GM10248 (cell line): ENCODE results near the gene OR10G2.
"Not testable (repeated sequence)": the region's sequence is repeated elsewhere in the genome, so short reads cannot be mapped to it uniquely, and the experiment has no call there.

Experiments used
- CTCF ChIA-PET: fragments of 300-600 bp; sonication (Branson Sonifier 250); formaldehyde crosslinking; extraction: SDS; loops from one replicate; lab custom pipeline; 2021; ENCODE audit warnings: antibody characterized with exemption; lab: Yijun Ruan, JAX
- POLR2A ChIA-PET: fragments of 350-650 bp; sonication (Branson Sonifier 250); formaldehyde crosslinking; extraction: SDS; loops from one replicate; lab custom pipeline; 2020; ENCODE audit warnings: antibody characterized with exemption; lab: Yijun Ruan, JAX
- DNase-seq: peaks from one replicate; pipeline ENCODE4 v3.0.0; 2012; ENCODE audit errors: extremely low spot score
- CTCF ChIP-seq: IDR thresholded peaks from 2 replicates; pipeline ENCODE4 v1.5.1; 2012; ENCODE audit warnings: mild to moderate bottlenecking, low read depth; ENCODE audit errors: extremely low read depth, missing control alignments, control extremely low read depth

OR10G2 gene

GRCh38 chr14:21643407-21643806 is 8.7 kb upstream of the OR10G2 start:
- ChIA-PET POLR2A (no interaction called here), CTCF (interaction anchor here (1.3 to 1.4 kb wide), 2 partner anchors 14 to 274 kb away, joined by 3 read pairs; no protein-coding TSS in a partner anchor)
- TF ChIP-seq CTCF, result no peak
- no peak for DNase-seq

GRCh38 chr14:21642683-21643082 is 7.9 kb upstream of the OR10G2 start:
- POLR2A ChIA-PET, result no interaction called here
- no peak for DNase-seq
- no peak for TF ChIP-seq CTCF
- CTCF ChIA-PET, result interaction anchor here (1.3 kb wide), 1 partner anchor 275 kb away, joined by 3 read pairs; no protein-coding TSS in a partner anchor

- CTCF ChIA-PET, result no interaction called here
- no peak for DNase-seq
- POLR2A ChIA-PET, result no interaction called here
- TF ChIP-seq CTCF, result no peak
These were observed 3.7 kb downstream of the OR10G2 start for GRCh38 chr14:21631084-21631483.

GRCh38 chr14:21630503-21630902 is 4.2 kb downstream of the OR10G2 start:
- POLR2A ChIA-PET, DNase-seq, CTCF ChIA-PET: not testable (repeated sequence)

GRCh38 chr14:21626491-21627230 is 8.1 kb downstream of the OR10G2 start:
- no peak for TF ChIP-seq CTCF
- DNase-seq, result no peak
- ChIA-PET CTCF (no interaction called here), POLR2A (no interaction called here)

- POLR2A ChIA-PET, result no interaction called here
- no peak for DNase-seq
These were observed 17.1 kb downstream of the OR10G2 start for GRCh38 chr14:21617614-21618013.

More at GRCh38 chr14:21617614-21618013, 17.1 kb downstream of the OR10G2 start:
- CTCF ChIA-PET, result interaction anchor here (0.7 kb wide), 1 partner anchor 23 kb away, joined by 3 read pairs; no protein-coding TSS in a partner anchor
- TF ChIP-seq CTCF, result no peak
